ENCODE results near the gene CFAP52.

DNA sequence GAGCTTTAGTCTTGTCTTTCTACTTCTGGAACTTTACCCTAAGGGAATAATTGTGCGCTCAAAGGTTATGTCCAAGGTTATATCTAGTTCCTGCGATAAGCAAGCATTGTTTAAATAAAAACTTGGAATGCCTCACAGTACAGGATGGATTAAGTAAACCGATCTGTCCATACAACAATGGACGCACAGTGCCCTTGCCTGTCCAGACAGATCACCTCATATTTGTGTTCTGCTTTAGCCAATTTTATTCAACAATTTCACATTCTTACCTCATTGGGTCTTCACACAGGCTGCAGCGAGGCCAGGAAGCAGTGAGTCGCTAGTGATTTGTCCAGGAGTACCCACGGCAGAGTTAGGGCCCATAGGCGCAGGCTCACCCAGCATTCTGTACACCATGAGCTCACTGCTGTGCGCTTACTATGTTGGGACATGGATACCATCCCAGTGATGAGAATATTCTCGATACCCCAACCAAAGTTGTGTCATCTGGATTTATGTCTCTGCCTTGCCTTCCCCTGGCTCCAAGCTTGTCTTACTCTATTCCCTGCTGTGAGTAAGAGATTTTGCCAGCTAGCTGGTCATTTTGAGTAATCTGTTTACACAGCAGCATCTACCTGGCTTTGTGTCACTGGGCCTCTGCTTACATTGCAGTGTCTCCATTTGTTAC lies 108.6 kb downstream of the CFAP52 start:
- TF ChIP-seq EZH2 (IDR thresholded peaks at IDR 0.05): no peak
- no peak for TF ChIP-seq FOXP2 (optimal IDR thresholded peaks at IDR 0.05; ENCODE audit: control extremely low read depth, extremely low read length, insufficient read depth)
- TF ChIP-seq POLR2AphosphoS5 (IDR thresholded peaks at IDR 0.05; ENCODE audit: borderline replicate concordance, low read depth, low read length): no peak
